K562 treated with DMSO at 1 percent for 4 hours (cell line): Measurements from ENCODE around the gene ASPHD2. TPM values are rescaled to one million over a fixed set of nuclear protein-coding genes. Genes with fewer than 3 reads are reported as not detected.

Source experiments
- total RNA-seq: library from RNA; unstranded; fragments of 300-600 nt; gene quantifications from 2 replicates; pipeline ENCODE4 v1.2.3, GENCODE V29; 2022; ENCODE audit not compliant: insufficient read depth

ASPHD2 gene
- 0.17 and 1.2 TPM in 2 replicates for total RNA-seq

GRCh38 chr22:26428515-26429457 lies at the start of gene ASPHD2:
Gene ASPHD2, plus strand, starts transcription at chr22:26429260. Its CDS starts 4,356 bp downstream, at chr22:26433616.

DNA sequence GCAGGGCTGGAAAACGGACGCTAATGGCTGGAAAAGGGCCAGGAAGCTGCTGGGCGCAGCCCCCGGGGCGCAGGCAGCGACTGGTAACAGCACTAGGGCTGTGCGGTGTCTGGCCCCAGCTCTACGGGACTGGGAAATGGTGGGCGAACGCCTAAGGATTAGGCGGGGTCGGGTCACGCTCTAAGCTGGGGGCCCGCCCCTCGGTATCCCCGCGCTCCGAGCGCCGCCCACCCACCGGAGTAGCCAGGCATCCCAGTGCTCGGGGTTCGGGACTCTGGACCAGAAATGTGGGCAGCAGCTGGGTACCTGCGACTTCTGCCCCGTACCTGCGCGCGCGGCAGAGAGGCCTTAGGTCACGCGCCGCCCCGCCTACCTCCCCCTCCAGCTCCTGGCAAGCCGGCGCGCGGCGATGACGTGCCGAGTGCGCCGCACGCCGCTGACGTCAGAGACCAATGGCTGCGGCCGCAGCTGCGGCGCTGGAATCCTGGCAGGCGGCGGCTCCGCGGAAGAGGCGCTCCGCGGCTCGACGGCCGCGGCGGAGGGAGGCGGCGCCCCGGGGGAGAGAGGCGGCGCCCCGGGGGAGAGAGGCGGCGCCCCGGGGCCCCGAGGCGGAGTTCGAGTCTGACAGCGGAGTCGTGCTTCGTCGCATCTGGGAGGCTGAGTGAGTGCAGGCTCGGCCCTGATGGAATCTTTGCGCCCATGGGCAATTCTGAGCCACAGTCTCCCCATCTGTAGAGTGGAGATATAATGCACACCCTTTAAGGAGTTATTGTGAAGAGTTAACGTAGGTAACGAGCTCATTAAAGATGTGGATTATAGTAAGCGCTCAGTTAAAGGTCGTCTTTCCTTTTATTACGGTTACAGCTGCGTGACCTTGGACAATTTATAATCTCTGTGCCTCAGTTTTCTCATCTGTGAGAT lies 54.6 kb downstream of the ASPHD2 start, which contains the start of the genes HPS4 and SRRD:
Gene HPS4 (minus strand): TSS at position 345 of the 921 bp plus-strand sequence. CDS start 2,021 bp downstream, outside the sequence.
Gene SRRD (plus strand): TSS at position 439 of the 921 bp plus-strand sequence. CDS start 14 bp downstream, at position 453.

Other genes starting within 250 kb of the ASPHD2 start
- gene HPS4, start 54.5 kb downstream of the ASPHD2 start, total RNA-seq = 12.3 and 21.8 TPM in 2 replicates
- gene SRRD, start 54.6 kb downstream of the ASPHD2 start, total RNA-seq = 7.5 and 13.1 TPM in 2 replicates
- 21.5 and 26.5 TPM in 2 replicates for gene TFIP11, start 83.2 kb downstream of the ASPHD2 start, total RNA-seq
- 63.0 and 85.9 TPM in 2 replicates for gene TPST2, start 160.9 kb downstream of the ASPHD2 start, total RNA-seq
- gene CRYBB1, start 188.8 kb downstream of the ASPHD2 start, total RNA-seq = not detected in 2 replicates
- gene CRYBA4, start 192.7 kb downstream of the ASPHD2 start, total RNA-seq = not detected in 2 replicates
- 0.11 and 0.48 TPM in 2 replicates for gene MIAT, start 228.3 kb downstream of the ASPHD2 start, total RNA-seq